Erythroblast (primary cell): ENCODE measurements around the gene ADARB1.

Source experiments
- GATA1 ChIP-seq: IDR thresholded peaks from 2 replicates; pipeline ENCODE4 v1.6.1; 2011; ENCODE audit warnings: low read depth, mild to moderate bottlenecking, control low read depth, low read length, moderate library complexity
- POLR2A ChIP-seq: IDR thresholded peaks from 2 replicates; pipeline ENCODE4 v1.6.1; 2011; ENCODE audit warnings: mild to moderate bottlenecking, low read length

GRCh38 chr21:45208627-45208951 lies 134.2 kb downstream of the ADARB1 start:
- TF ChIP-seq POLR2A: no peak
- no peak for TF ChIP-seq GATA1
